ENCODE measurements around the gene CSNK1G1.
"Not testable (repeated sequence)": the region's sequence is repeated elsewhere in the genome, so short reads cannot be mapped to it uniquely, and the experiment has no call there.

CSNK1G1 gene

GRCh38 chr15:64392471-64392870 lies 36.5 kb upstream of the CSNK1G1 start:
- H3K36me3 ChIP-seq (ENCODE audit: control insufficient read depth in 1 of 2, insufficient read depth in 2 of 2, low read length in 2 of 2), result peaks cover 11 to 14% of the 10 kb centered on the region in 2 experiments
- H3K4ac ChIP-seq (ENCODE audit: low read depth, low read length); H3K9me3 ChIP-seq (ENCODE audit: insufficient read depth, low read depth, low read length); H3K79me2 ChIP-seq (ENCODE audit: control insufficient read depth, insufficient read depth, low read length, poor library complexity); H2AK5ac ChIP-seq (ENCODE audit: low read length); H2BK5ac ChIP-seq (ENCODE audit: low read depth, low read length, poor library complexity); H4K91ac ChIP-seq (ENCODE audit: low read depth, low read length); H3K14ac ChIP-seq (ENCODE audit: low read length); H3K27me3 ChIP-seq (ENCODE audit: insufficient read depth, low read length); H3K18ac ChIP-seq (ENCODE audit: low read length); H2BK12ac ChIP-seq (ENCODE audit: low read length); H3K9ac ChIP-seq (ENCODE audit: low read length); H3K27ac ChIP-seq (ENCODE audit: low read depth, low read length); H4K12ac ChIP-seq (ENCODE audit: low read depth, low read length); H3K79me1 ChIP-seq (ENCODE audit: low read length); H2AFZ ChIP-seq (ENCODE audit: insufficient read depth, low read length, poor library complexity); H2BK120ac ChIP-seq (ENCODE audit: insufficient read depth, low read length, poor library complexity); H3K4me1 ChIP-seq (ENCODE audit: control insufficient read depth in 1 of 2, insufficient read depth in 2 of 2, low read length in 2 of 2); H3K4me2 ChIP-seq (ENCODE audit: low read length); H3K4me3 ChIP-seq (ENCODE audit: low read depth, low read length); H4K8ac ChIP-seq (ENCODE audit: low read depth, low read length); H3K23ac ChIP-seq (ENCODE audit: low read length): not testable (repeated sequence)
- WGBS (ENCODE audit: extremely low coverage, insufficient coverage, insufficient read length), result no CpG with 5 or more reads among the region's 3 CpGs
- DNase-seq, result peak; percentile 61 to 66

- Histone ChIP-seq H3K4me1 (ENCODE audit: control insufficient read depth in 1 of 2, insufficient read depth in 2 of 2, low read length in 2 of 2) (peaks cover 4% of the 10 kb centered on the region in 2 experiments), H2BK120ac (ENCODE audit: insufficient read depth, low read length, poor library complexity) (no peak overlapping the region), H4K12ac (ENCODE audit: low read depth, low read length) (no peak overlapping the region), H3K4me3 (ENCODE audit: low read depth, low read length) (no peak overlapping the region), H3K18ac (ENCODE audit: low read length) (no peak overlapping the region), H3K9me3 (ENCODE audit: insufficient read depth, low read depth, low read length) (no peaks in the 10 kb centered on the region), H3K79me1 (ENCODE audit: low read length) (peaks cover 2% of the 10 kb centered on the region), H4K91ac (ENCODE audit: low read depth, low read length) (no peak overlapping the region), H2AK5ac (ENCODE audit: low read length) (no peak overlapping the region), H3K9ac (ENCODE audit: low read length) (no peak overlapping the region), H3K23ac (ENCODE audit: low read length) (no peak overlapping the region), H3K4me2 (ENCODE audit: low read length) (no peak overlapping the region), H2AFZ (ENCODE audit: insufficient read depth, low read length, poor library complexity) (no peak overlapping the region), H3K14ac (ENCODE audit: low read length) (no peak overlapping the region), H3K4ac (ENCODE audit: low read depth, low read length) (no peak overlapping the region), H3K27me3 (ENCODE audit: insufficient read depth, low read length) (no peaks in the 10 kb centered on the region), H2BK5ac (ENCODE audit: low read depth, low read length, poor library complexity) (no peak overlapping the region), H4K8ac (ENCODE audit: low read depth, low read length) (no peak overlapping the region), H3K27ac (ENCODE audit: low read depth, low read length) (no peak overlapping the region), H3K79me2 (ENCODE audit: control insufficient read depth, insufficient read depth, low read length, poor library complexity) (peaks cover 3% of the 10 kb centered on the region), H2BK12ac (ENCODE audit: low read length) (no peak overlapping the region), H3K36me3 (ENCODE audit: control insufficient read depth in 1 of 2, insufficient read depth in 2 of 2, low read length in 2 of 2) (peaks cover 0 to 3% of the 10 kb centered on the region in 2 experiments)
- DNase-seq, result no peak
- no CpG with 5 or more reads among the region's 5 CpGs for WGBS (ENCODE audit: extremely low coverage, insufficient coverage, insufficient read length)
These were observed 33.1 kb upstream of the CSNK1G1 start for GRCh38 chr15:64389036-64389435.

- Histone ChIP-seq H3K4me3 (ENCODE audit: low read depth, low read length) (peak within 1 kb of the TSS; percentile 89), H3K23ac (ENCODE audit: low read length) (no peak within 1 kb of the TSS), H3K4ac (ENCODE audit: low read depth, low read length) (peak within 1 kb of the TSS; percentile 84), H3K27ac (ENCODE audit: low read depth, low read length) (peak within 1 kb of the TSS; percentile 26), H3K27me3 (ENCODE audit: insufficient read depth, low read length) (no peaks in the 10 kb centered on the region), H3K9me3 (ENCODE audit: insufficient read depth, low read depth, low read length) (no peaks in the 10 kb centered on the region), H2BK5ac (ENCODE audit: low read depth, low read length, poor library complexity) (no peak within 1 kb of the TSS), H3K18ac (ENCODE audit: low read length) (peak within 1 kb of the TSS; percentile 53), H3K36me3 (ENCODE audit: control insufficient read depth in 1 of 2, insufficient read depth in 2 of 2, low read length in 2 of 2) (peaks cover 0 to 3% of the 10 kb centered on the region in 2 experiments), H4K91ac (ENCODE audit: low read depth, low read length) (peak within 1 kb of the TSS; percentile 56), H3K14ac (ENCODE audit: low read length) (peak within 1 kb of the TSS; percentile 60), H3K9ac (ENCODE audit: low read length) (peak within 1 kb of the TSS; percentile 88), H3K4me2 (ENCODE audit: low read length) (peak within 1 kb of the TSS; percentile 72), H2BK120ac (ENCODE audit: insufficient read depth, low read length, poor library complexity) (peak within 1 kb of the TSS; percentile 48), H4K8ac (ENCODE audit: low read depth, low read length) (peak within 1 kb of the TSS; percentile 82), H4K12ac (ENCODE audit: low read depth, low read length) (peak within 1 kb of the TSS; percentile 80), H3K79me2 (ENCODE audit: control insufficient read depth, insufficient read depth, low read length, poor library complexity) (peaks cover 3% of the 10 kb centered on the region), H2AK5ac (ENCODE audit: low read length) (no peak within 1 kb of the TSS), H3K79me1 (ENCODE audit: low read length) (peaks cover 2% of the 10 kb centered on the region), H2AFZ (ENCODE audit: insufficient read depth, low read length, poor library complexity) (peak within 1 kb of the TSS; percentile 97), H2BK12ac (ENCODE audit: low read length) (no peak within 1 kb of the TSS), H3K4me1 (ENCODE audit: control insufficient read depth in 1 of 2, insufficient read depth in 2 of 2, low read length in 2 of 2) (peaks cover 4% of the 10 kb centered on the region in 2 experiments)
- WGBS (ENCODE audit: extremely low coverage, insufficient coverage, insufficient read length), result no CpG with 5 or more reads among the region's 35 CpGs
- peak; percentile 96 to 97 for DNase-seq
These were observed 31.7 kb upstream of the CSNK1G1 start, which contains the start of gene TRIP4 for GRCh38 chr15:64387562-64388168. Gene TRIP4, plus strand, starts transcription at chr15:64387836. Its CDS starts 28 bp downstream, at chr15:64387864.

- no peak overlapping the region for H2AFZ ChIP-seq (ENCODE audit: insufficient read depth, low read length, poor library complexity)
- no peak overlapping the region for H3K9ac ChIP-seq (ENCODE audit: low read length)
- H3K79me2 ChIP-seq (ENCODE audit: control insufficient read depth, insufficient read depth, low read length, poor library complexity), result peaks cover 3% of the 10 kb centered on the region
- no peaks in the 10 kb centered on the region for H3K9me3 ChIP-seq (ENCODE audit: insufficient read depth, low read depth, low read length)
- no peak overlapping the region for H2AK5ac ChIP-seq (ENCODE audit: low read length)
- H2BK12ac ChIP-seq (ENCODE audit: low read length), result no peak overlapping the region
- no peak overlapping the region for H4K8ac ChIP-seq (ENCODE audit: low read depth, low read length)
- no peak overlapping the region for H3K4me3 ChIP-seq (ENCODE audit: low read depth, low read length)
- no CpG with 5 or more reads among the region's 7 CpGs for WGBS (ENCODE audit: extremely low coverage, insufficient coverage, insufficient read length)
- H2BK5ac ChIP-seq (ENCODE audit: low read depth, low read length, poor library complexity), result no peak overlapping the region
- no peak overlapping the region for H3K27ac ChIP-seq (ENCODE audit: low read depth, low read length)
- no peak overlapping the region for H4K91ac ChIP-seq (ENCODE audit: low read depth, low read length)
- no peak overlapping the region for H3K23ac ChIP-seq (ENCODE audit: low read length)
- no peak overlapping the region for H3K18ac ChIP-seq (ENCODE audit: low read length)
- H3K4me2 ChIP-seq (ENCODE audit: low read length), result no peak overlapping the region
- peaks cover 2% of the 10 kb centered on the region for H3K79me1 ChIP-seq (ENCODE audit: low read length)
- peak; percentile 7 to 52 for DNase-seq
- H2BK120ac ChIP-seq (ENCODE audit: insufficient read depth, low read length, poor library complexity), result no peak overlapping the region
- no peak overlapping the region for H4K12ac ChIP-seq (ENCODE audit: low read depth, low read length)
- H3K27me3 ChIP-seq (ENCODE audit: insufficient read depth, low read length), result no peaks in the 10 kb centered on the region
- no peak overlapping the region for H3K4ac ChIP-seq (ENCODE audit: low read depth, low read length)
- no peak overlapping the region for H3K14ac ChIP-seq (ENCODE audit: low read length)
- peaks cover 0 to 3% of the 10 kb centered on the region in 2 experiments for H3K36me3 ChIP-seq (ENCODE audit: control insufficient read depth in 1 of 2, insufficient read depth in 2 of 2, low read length in 2 of 2)
- peaks cover 4% of the 10 kb centered on the region in 2 experiments for H3K4me1 ChIP-seq (ENCODE audit: control insufficient read depth in 1 of 2, insufficient read depth in 2 of 2, low read length in 2 of 2)
These were observed 30.3 kb upstream of the CSNK1G1 start for GRCh38 chr15:64386291-64386690.
